B cell (primary cell): ENCODE data around the gene MYO1E.

Experiments
- CTCF ChIP-seq: fragments of 200-600 bp; IDR thresholded peaks from one replicate; pipeline ENCODE4 v1.8.0; 2022; ENCODE audit warnings: antibody characterized with exemption, mild to moderate bottlenecking
- EZH2 ChIP-seq: IDR thresholded peaks from 2 replicates; pipeline ENCODE4 v1.6.1; 2012; ENCODE audit warnings: borderline replicate concordance, low read depth, mild to moderate bottlenecking, moderate library complexity, low read length; ENCODE audit not compliant: insufficient read depth, poor library complexity, severe bottlenecking

- TF ChIP-seq CTCF, result no peak
- TF ChIP-seq EZH2, result no peak
Observed at GRCh38 chr15:59140422-59141226, 232.0 kb downstream of the MYO1E start.
